ENCODE measurements around the gene KRT17. TPM values are rescaled to one million over a fixed set of nuclear protein-coding genes. Genes with fewer than 3 reads are reported as not detected.
A peak's percentile ranks its signal among the peaks of the same experiment; 100 is the strongest.
"Not testable (repeated sequence)": the region's sequence is repeated elsewhere in the genome, so short reads cannot be mapped to it uniquely, and the experiment has no call there.

Gene KRT17
- total and polyA plus RNA-seq, 7 experiments from 2014 or later = not detected

GRCh38 chr17:41610965-41611640, 13.3 kb downstream of the KRT17 start:
- Mint-ChIP-seq H3K36me3 (peaks cover 0 to 11% (median 7%) of the 10 kb centered on the region in 5 donors), H3K27ac (no peak overlapping the region)

GRCh38 chr17:41610061-41610517, 14.3 kb downstream of the KRT17 start:
- H3K4me3 ChIP-seq (ENCODE audit: low read length); H3K36me3 ChIP-seq (ENCODE audit: control insufficient read depth in 2 of 3, insufficient read depth in 3 of 3, low read length in 3 of 3); H3K4me1 ChIP-seq (ENCODE audit: control insufficient read depth in 2 of 2, insufficient read depth in 2 of 2, low read length in 2 of 2); H3K27ac ChIP-seq (ENCODE audit: low read depth, low read length); ATAC-seq; DNase-seq; POLR2A ChIA-PET; H3K27me3 ChIP-seq (ENCODE audit: control insufficient read depth in 2 of 2, insufficient read depth in 2 of 2, low read length in 2 of 2); H3K4me3 Mint-ChIP-seq; H3K9me3 ChIP-seq (ENCODE audit: control insufficient read depth in 2 of 3, low read length in 3 of 3); H3K4me1 Mint-ChIP-seq; CTCF ChIA-PET; H3K27ac Mint-ChIP-seq; intact Hi-C loops (cut with micrococcal nuclease): not testable (repeated sequence)
- Mint-ChIP-seq H3K36me3 (peaks cover 0 to 15% (median 7%) of the 10 kb centered on the region in 5 donors), H3K9me3 (peaks cover 9 to 29% (median 17%) of the 10 kb centered on the region in 11 donors), H3K27me3 (peaks cover 17 to 43% (median 26%) of the 10 kb centered on the region in 5 donors)

More at GRCh38 chr17:41610965-41611640, 13.3 kb downstream of the KRT17 start:
- POLR2A ChIA-PET = no interaction called here
- Histone ChIP-seq H3K4me3 (ENCODE audit: low read length) (no peak overlapping the region), H3K27ac (ENCODE audit: low read depth, low read length) (no peak overlapping the region), H3K4me1 (ENCODE audit: control insufficient read depth in 2 of 2, insufficient read depth in 2 of 2, low read length in 2 of 2) (no peaks in the 10 kb centered on the region), H3K36me3 (ENCODE audit: control insufficient read depth in 2 of 3, insufficient read depth in 3 of 3, low read length in 3 of 3) (no peaks in the 10 kb centered on the region), H3K27me3 (ENCODE audit: control insufficient read depth in 2 of 2, insufficient read depth in 2 of 2, low read length in 2 of 2) (no peaks in the 10 kb centered on the region), H3K9me3 (ENCODE audit: control insufficient read depth in 2 of 3, low read length in 3 of 3) (peaks cover 0 to 3% (median 0%) of the 10 kb centered on the region in 3 experiments)
- Mint-ChIP-seq H3K9me3 (peaks cover 9 to 19% (median 15%) of the 10 kb centered on the region in 11 donors), H3K4me1 (peaks cover 0 to 5% (median 0%) of the 10 kb centered on the region in 7 donors), H3K27me3 (peaks cover 13 to 37% (median 26%) of the 10 kb centered on the region in 5 donors), H3K4me3 (no peak overlapping the region)
- no peak for ATAC-seq
- intact Hi-C loops (cut with micrococcal nuclease) = no loop called here
- CTCF ChIA-PET = no interaction called here
- no peak for DNase-seq

GRCh38 chr17:41606930-41607329, 17.4 kb downstream of the KRT17 start:
- H3K4me1 Mint-ChIP-seq; H3K27me3 ChIP-seq (ENCODE audit: control insufficient read depth in 2 of 2, insufficient read depth in 2 of 2, low read length in 2 of 2); intact Hi-C loops (cut with micrococcal nuclease); ATAC-seq; H3K27ac Mint-ChIP-seq; H3K4me1 ChIP-seq (ENCODE audit: control insufficient read depth in 2 of 2, insufficient read depth in 2 of 2, low read length in 2 of 2); DNase-seq; H3K4me3 ChIP-seq (ENCODE audit: low read length); H3K4me3 Mint-ChIP-seq; H3K36me3 ChIP-seq (ENCODE audit: control insufficient read depth in 2 of 3, insufficient read depth in 3 of 3, low read length in 3 of 3); CTCF ChIA-PET; POLR2A ChIA-PET; H3K27ac ChIP-seq (ENCODE audit: low read depth, low read length); H3K9me3 ChIP-seq (ENCODE audit: control insufficient read depth in 2 of 3, low read length in 3 of 3): not testable (repeated sequence)
- peaks cover 26 to 54% (median 40%) of the 10 kb centered on the region in 5 donors for H3K27me3 Mint-ChIP-seq
- peaks cover 9 to 34% (median 17%) of the 10 kb centered on the region in 11 donors for H3K9me3 Mint-ChIP-seq
- H3K36me3 Mint-ChIP-seq = peaks cover 0 to 19% (median 7%) of the 10 kb centered on the region in 5 donors

- DNase-seq (no peak), ATAC-seq (no peak)
- Mint-ChIP-seq H3K4me1 (no peaks in the 10 kb centered on the region), H3K36me3 (peaks cover 0 to 19% (median 7%) of the 10 kb centered on the region in 5 donors), H3K4me3 (no peak overlapping the region), H3K27ac (no peak overlapping the region), H3K9me3 (peaks cover 9 to 29% (median 14%) of the 10 kb centered on the region in 11 donors), H3K27me3 (peaks cover 15 to 40% (median 29%) of the 10 kb centered on the region in 5 donors)
- peaks cover 0 to 3% (median 0%) of the 10 kb centered on the region in 3 experiments for H3K9me3 ChIP-seq (ENCODE audit: control insufficient read depth in 2 of 3, low read length in 3 of 3)
- H3K4me3 ChIP-seq (ENCODE audit: low read length) = no peak overlapping the region
- POLR2A ChIA-PET = no interaction called here
- no peaks in the 10 kb centered on the region for H3K36me3 ChIP-seq (ENCODE audit: control insufficient read depth in 2 of 3, insufficient read depth in 3 of 3, low read length in 3 of 3)
- intact Hi-C loops (cut with micrococcal nuclease) = no loop called here
- no peak overlapping the region for H3K27ac ChIP-seq (ENCODE audit: low read depth, low read length)
- CTCF ChIA-PET = no interaction called here
- H3K27me3 ChIP-seq (ENCODE audit: control insufficient read depth in 2 of 2, insufficient read depth in 2 of 2, low read length in 2 of 2) = no peaks in the 10 kb centered on the region
- no peaks in the 10 kb centered on the region for H3K4me1 ChIP-seq (ENCODE audit: control insufficient read depth in 2 of 2, insufficient read depth in 2 of 2, low read length in 2 of 2)
Observed at GRCh38 chr17:41602524-41602923, 21.9 kb downstream of the KRT17 start.

- ChIA-PET POLR2A (no interaction called here), CTCF (no interaction called here)
- H3K4me1 ChIP-seq (ENCODE audit: control insufficient read depth in 2 of 2, insufficient read depth in 2 of 2, low read length in 2 of 2) = no peaks in the 10 kb centered on the region
Observed at GRCh38 chr17:41600318-41600717, 24.1 kb downstream of the KRT17 start.

GRCh38 chr17:41599680-41600079, 24.7 kb downstream of the KRT17 start:
- H3K27me3 ChIP-seq (ENCODE audit: control insufficient read depth in 2 of 2, insufficient read depth in 2 of 2, low read length in 2 of 2) = no peaks in the 10 kb centered on the region
- POLR2A ChIA-PET = no interaction called here
- H3K9me3 Mint-ChIP-seq = peaks cover 0 to 1% (median 0%) of the 10 kb centered on the region in 11 donors
- H3K27ac Mint-ChIP-seq = no peak overlapping the region
- H3K36me3 Mint-ChIP-seq = no peaks in the 10 kb centered on the region
- no peaks in the 10 kb centered on the region for H3K9me3 ChIP-seq (ENCODE audit: control insufficient read depth in 2 of 3, low read length in 3 of 3)
- CTCF ChIA-PET = no interaction called here
- DNase-seq (no peak), ATAC-seq (no peak)
- H3K4me3 Mint-ChIP-seq = no peak overlapping the region
- no peaks in the 10 kb centered on the region for H3K4me1 Mint-ChIP-seq
- H3K27ac ChIP-seq (ENCODE audit: low read depth, low read length) = no peak overlapping the region
- intact Hi-C loops (cut with micrococcal nuclease) = no loop called here
- H3K4me1 ChIP-seq (ENCODE audit: control insufficient read depth in 2 of 2, insufficient read depth in 2 of 2, low read length in 2 of 2) = no peaks in the 10 kb centered on the region
- peaks cover under 1 to 19% (median 16%) of the 10 kb centered on the region in 5 donors for H3K27me3 Mint-ChIP-seq
- no peak overlapping the region for H3K4me3 ChIP-seq (ENCODE audit: low read length)
- H3K36me3 ChIP-seq (ENCODE audit: control insufficient read depth in 2 of 3, insufficient read depth in 3 of 3, low read length in 3 of 3) = no peaks in the 10 kb centered on the region

More at GRCh38 chr17:41600318-41600717, 24.1 kb downstream of the KRT17 start:
- no peak overlapping the region for H3K27ac ChIP-seq (ENCODE audit: low read depth, low read length)
- no peaks in the 10 kb centered on the region for H3K36me3 ChIP-seq (ENCODE audit: control insufficient read depth in 2 of 3, insufficient read depth in 3 of 3, low read length in 3 of 3)
- no peaks in the 10 kb centered on the region for H3K27me3 ChIP-seq (ENCODE audit: control insufficient read depth in 2 of 2, insufficient read depth in 2 of 2, low read length in 2 of 2)
- peaks cover 0 to 4% (median 0%) of the 10 kb centered on the region in 5 donors for H3K36me3 Mint-ChIP-seq
- H3K27ac Mint-ChIP-seq = no peak overlapping the region
- no peak overlapping the region for H3K4me3 Mint-ChIP-seq
- H3K9me3 Mint-ChIP-seq = peaks cover 0 to 7% (median 1%) of the 10 kb centered on the region in 11 donors
- intact Hi-C loops (cut with micrococcal nuclease) = no loop called here
- no peaks in the 10 kb centered on the region for H3K9me3 ChIP-seq (ENCODE audit: control insufficient read depth in 2 of 3, low read length in 3 of 3)
- DNase-seq (no peak), ATAC-seq (no peak)
- H3K27me3 Mint-ChIP-seq = peaks cover 4 to 22% (median 16%) of the 10 kb centered on the region in 5 donors
- no peak overlapping the region for H3K4me3 ChIP-seq (ENCODE audit: low read length)
- no peaks in the 10 kb centered on the region for H3K4me1 Mint-ChIP-seq

GRCh38 chr17:41595585-41595984, 28.8 kb downstream of the KRT17 start:
- CTCF ChIA-PET = no interaction called here
- H3K9me3 ChIP-seq (ENCODE audit: control insufficient read depth in 2 of 3, low read length in 3 of 3) = no peaks in the 10 kb centered on the region
- intact Hi-C loops (cut with micrococcal nuclease) = no loop called here
- ATAC-seq (no peak), DNase-seq (no peak)
- no peaks in the 10 kb centered on the region for H3K36me3 Mint-ChIP-seq
- no peaks in the 10 kb centered on the region for H3K4me1 ChIP-seq (ENCODE audit: control insufficient read depth in 2 of 2, insufficient read depth in 2 of 2, low read length in 2 of 2)
- POLR2A ChIA-PET = no interaction called here
- peaks cover 0 to 3% (median 0%) of the 10 kb centered on the region in 11 donors for H3K9me3 Mint-ChIP-seq
- peaks cover 0 to 13% (median 5%) of the 10 kb centered on the region in 5 donors for H3K27me3 Mint-ChIP-seq
- no peak overlapping the region for H3K4me3 Mint-ChIP-seq
- no peaks in the 10 kb centered on the region for H3K27me3 ChIP-seq (ENCODE audit: control insufficient read depth in 2 of 2, insufficient read depth in 2 of 2, low read length in 2 of 2)
- H3K4me1 Mint-ChIP-seq = peaks cover 0 to 5% (median 0%) of the 10 kb centered on the region in 7 donors
- no peak overlapping the region for H3K4me3 ChIP-seq (ENCODE audit: low read length)
- H3K27ac ChIP-seq (ENCODE audit: low read depth, low read length) = no peak overlapping the region
- peak overlapping the region in 1 of 9 donors; percentile 65 for H3K27ac Mint-ChIP-seq
- H3K36me3 ChIP-seq (ENCODE audit: control insufficient read depth in 2 of 3, insufficient read depth in 3 of 3, low read length in 3 of 3) = no peaks in the 10 kb centered on the region
